Esophagus muscularis mucosa (tissue), 4 donors: ENCODE measurements around the gene ZXDC. TPM values are rescaled to one million over a fixed set of nuclear protein-coding genes. Genes with fewer than 3 reads are reported as not detected.

ENCODE experiments used
- DNase-seq: peaks from one replicate; pipeline ENCODE4 v3.0.0-alpha.2; 2017; ENCODE audit errors: extremely low spot score
- H3K27ac ChIP-seq, 4 donors: fragments of 200-600 bp; sonication (generic); replicated peaks in 1 of 4; 1 replicate in 3 of 4; 2 replicates in 1 of 4; pipeline ENCODE4 v1.5.1; 2016 to 2019; ENCODE audit warnings: mild to moderate bottlenecking in 1 of 4
- H3K27me3 ChIP-seq, 4 donors: fragments of 200-600 bp; sonication (generic); one replicate each; pipeline versions ENCODE4 v1.5.1 to v1.6.0; 2016 to 2019
- H3K36me3 ChIP-seq, 4 donors: fragments of 200-600 bp; sonication (generic); one replicate each; pipeline ENCODE4 v1.5.1; 2016 to 2019
- H3K4me1 ChIP-seq, 4 donors: fragments of 200-600 bp; sonication (generic); one replicate each; pipeline ENCODE4 v1.5.1; 2016 to 2019
- H3K4me3 ChIP-seq, 4 donors: fragments of 200-600 bp; sonication (generic); 1 replicate in 2 of 4; 2 replicates in 2 of 4; pipeline ENCODE4 v1.5.1; 2016 to 2019; ENCODE audit warnings: mild to moderate bottlenecking in 4 of 4, moderate library complexity in 1 of 4
- H3K9me3 ChIP-seq, 4 donors: fragments of 200-600 bp; sonication (generic); 1 replicate in 3 of 4; 2 replicates in 1 of 4; pipeline ENCODE4 v1.5.1; 2016 to 2019
- CTCF ChIP-seq, 3 experiments: fragments of 200-600 bp in 2 of 3; fragments of 450-650 bp in 1 of 3; sonication (generic) in 2 of 3; IDR thresholded peaks; one replicate each; pipeline ENCODE4 v1.5.1; 2017 to 2019; ENCODE audit warnings: antibody characterized with exemption in 3 of 3, mild to moderate bottlenecking in 2 of 3, moderate library complexity in 1 of 3
- EP300 ChIP-seq: sonication (generic); formaldehyde crosslinking; IDR thresholded peaks from one replicate; pipeline ENCODE4 v1.6.1; 2017; ENCODE audit warnings: antibody characterized with exemption
- POLR2A ChIP-seq: fragments of 450-650 bp; IDR thresholded peaks from one replicate; pipeline ENCODE4 v1.6.1; 2017; ENCODE audit warnings: antibody characterized with exemption, moderate library complexity, mild to moderate bottlenecking, low read depth
- POLR2AphosphoS5 ChIP-seq, 2 donors: sonication (generic); formaldehyde crosslinking; IDR thresholded peaks; one replicate each; pipeline ENCODE4 v1.6.1; 2017; ENCODE audit warnings: antibody characterized with exemption in 2 of 2
- WGBS: methylation state at CpG from one replicate; pipeline ENCODE4 v1.1.5; 2018; 5-methylcytosine and 5-hydroxymethylcytosine counted together
- intact Hi-C: fragments of 100-400 bp; cut with DNase I; formaldehyde crosslinking; loops from one replicate; pipeline ENCODE4 v1.15.1; 2023
- total RNA-seq, 4 donors: library from RNA; depleted of rRNA; stranded (reverse); fragments of >200 nt; gene quantifications; one replicate each; pipeline versions ENCODE4 v1.1.0 to v1.2.1, GENCODE V29; 2016

The ZXDC gene
- total RNA-seq, 4 donors from 2014 or later = 25.8 to 41.2 (median 38.6) TPM

GRCh38 chr3:126491221-126492013 is 15.7 kb upstream of the ZXDC start:
- WGBS = 82% methylated on average over 21 of the region's 21 CpGs
- no peak for TF ChIP-seq EP300
- no peak for TF ChIP-seq POLR2A
- TF ChIP-seq POLR2AphosphoS5 (IDR thresholded peaks at IDR 0.05) = no peak
- TF ChIP-seq CTCF (IDR thresholded peaks at IDR 0.05) = no peak
- no peak overlapping the region for H3K27ac ChIP-seq
- DNase-seq = no peak
- H3K9me3 ChIP-seq = no peaks in the 10 kb centered on the region
- peaks cover 0 to 15% (median 7%) of the 10 kb centered on the region in 4 donors for H3K4me1 ChIP-seq
- H3K4me3 ChIP-seq = no peak overlapping the region
- intact Hi-C loops = no loop called here
- no peaks in the 10 kb centered on the region for H3K36me3 ChIP-seq
- peaks cover 0 to 16% (median 0%) of the 10 kb centered on the region in 4 donors for H3K27me3 ChIP-seq

- intact Hi-C loops = no loop called here
- 86% methylated on average over 6 of the region's 6 CpGs for WGBS
Measured at GRCh38 chr3:126490619-126491018, 14.9 kb upstream of the ZXDC start.

GRCh38 chr3:126488886-126489569 is 13.3 kb upstream of the ZXDC start:
- 89% methylated on average over 16 of the region's 16 CpGs for WGBS
- intact Hi-C loops = no loop called here
- TF ChIP-seq EP300 = no peak
- TF ChIP-seq POLR2AphosphoS5 (IDR thresholded peaks at IDR 0.05) = no peak
- no peak for TF ChIP-seq CTCF (IDR thresholded peaks at IDR 0.05)
- no peak for TF ChIP-seq POLR2A
- Histone ChIP-seq H3K27ac (no peak overlapping the region), H3K4me3 (no peak overlapping the region), H3K36me3 (no peaks in the 10 kb centered on the region), H3K4me1 (peaks cover 0 to 10% (median 7%) of the 10 kb centered on the region in 4 donors), H3K27me3 (peaks cover 0 to 16% (median 0%) of the 10 kb centered on the region in 4 donors), H3K9me3 (no peaks in the 10 kb centered on the region)
- DNase-seq = no peak

More at GRCh38 chr3:126490619-126491018, 14.9 kb upstream of the ZXDC start:
- H3K27ac ChIP-seq = no peak overlapping the region
- peaks cover 0 to 16% (median 0%) of the 10 kb centered on the region in 4 donors for H3K27me3 ChIP-seq
- TF ChIP-seq CTCF (IDR thresholded peaks at IDR 0.05) (no peak), POLR2A (no peak), POLR2AphosphoS5 (IDR thresholded peaks at IDR 0.05) (no peak), EP300 (no peak)
- no peak for DNase-seq
- H3K9me3 ChIP-seq = no peaks in the 10 kb centered on the region
- peaks cover 0 to 15% (median 7%) of the 10 kb centered on the region in 4 donors for H3K4me1 ChIP-seq
- no peak overlapping the region for H3K4me3 ChIP-seq
- no peaks in the 10 kb centered on the region for H3K36me3 ChIP-seq

GRCh38 chr3:126488185-126488584 is 12.5 kb upstream of the ZXDC start:
- Histone ChIP-seq H3K27me3 (peaks cover 0 to 16% (median 0%) of the 10 kb centered on the region in 4 donors), H3K27ac (no peak overlapping the region), H3K4me1 (peaks cover 0 to 10% (median 7%) of the 10 kb centered on the region in 4 donors), H3K4me3 (no peak overlapping the region), H3K9me3 (no peaks in the 10 kb centered on the region), H3K36me3 (no peaks in the 10 kb centered on the region)
- intact Hi-C loops = no loop called here
- DNase-seq = no peak
- TF ChIP-seq CTCF (IDR thresholded peaks at IDR 0.05) (no peak), EP300 (no peak), POLR2A (no peak), POLR2AphosphoS5 (IDR thresholded peaks at IDR 0.05) (no peak)
- WGBS = 87% methylated on average over 14 of the region's 14 CpGs
